Stimulated activated CD8-positive, alpha-beta memory T cell treated with anti-CD3 and anti-CD28 coated beads, Interleukin-12 subunit alpha, Interleukin-12 subunit beta, amount 100 ng/mL, for 24 hours (primary cell): ENCODE results near the gene FAM24A.
"Not testable (repeated sequence)": the region's sequence is repeated elsewhere in the genome, so short reads cannot be mapped to it uniquely, and the experiment has no call there.

Experiments used
- DNase-seq: peaks from one replicate; pipeline ENCODE4 v3.0.0-alpha.2; 2020; ENCODE audit errors: extremely low read depth

FAM24A gene

GRCh38 chr10:122910310-122910709, at the start of gene FAM24A:
TSS of gene FAM24A (plus strand) at chr10:122910610. CDS start at chr10:122911635, 1,025 bp downstream.
- DNase-seq: no peak

GRCh38 chr10:122861711-122862161, 48.7 kb upstream of the FAM24A start:
- DNase-seq: no peak

GRCh38 chr10:122863216-122864193, 46.9 kb upstream of the FAM24A start:
- no peak for DNase-seq

- DNase-seq: no peak
Measured at GRCh38 chr10:122864194-122864592, 46.2 kb upstream of the FAM24A start.

GRCh38 chr10:122864901-122865300, 45.5 kb upstream of the FAM24A start:
- no peak for DNase-seq

GRCh38 chr10:122866757-122867482, 43.5 kb upstream of the FAM24A start:
- not testable (repeated sequence) for DNase-seq

- not testable (repeated sequence) for DNase-seq
Measured at GRCh38 chr10:122868768-122869167, 41.6 kb upstream of the FAM24A start.

GRCh38 chr10:122871947-122872346, 38.5 kb upstream of the FAM24A start:
- not testable (repeated sequence) for DNase-seq

GRCh38 chr10:122875843-122876466, 34.5 kb upstream of the FAM24A start:
- no peak for DNase-seq

GRCh38 chr10:122876467-122876855, 33.9 kb upstream of the FAM24A start:
- DNase-seq: no peak

- DNase-seq: no peak
Measured at GRCh38 chr10:122877264-122877663, 33.1 kb upstream of the FAM24A start.

- no peak for DNase-seq
Measured at GRCh38 chr10:122878799-122879338, 31.5 kb upstream of the FAM24A start.

GRCh38 chr10:122879339-122880273, 30.8 kb upstream of the FAM24A start, which contains the start of gene FAM24B:
TSS of gene FAM24B (minus strand) at chr10:122879581. CDS start at chr10:122850515, 29,066 bp downstream.
- peak; percentile 90 for DNase-seq

GRCh38 chr10:122882766-122883165, 27.6 kb upstream of the FAM24A start:
- no peak for DNase-seq

- DNase-seq: no peak
Measured at GRCh38 chr10:122884166-122884565, 26.2 kb upstream of the FAM24A start.

- no peak for DNase-seq
Measured at GRCh38 chr10:122894261-122894944, 16.0 kb upstream of the FAM24A start.

GRCh38 chr10:122903861-122904260, 6.5 kb upstream of the FAM24A start:
- DNase-seq: not testable (repeated sequence)

GRCh38 chr10:122911889-122912484, 1.6 kb downstream of the FAM24A start:
- no peak for DNase-seq

- no peak for DNase-seq
Measured at GRCh38 chr10:122915700-122916099, 5.3 kb downstream of the FAM24A start.

GRCh38 chr10:122930140-122930539, 19.7 kb downstream of the FAM24A start:
- no peak for DNase-seq
